ENCODE measurements around the gene CD59.
A peak's percentile ranks its signal among the peaks of the same experiment; 100 is the strongest.

CD59 gene, protein sequence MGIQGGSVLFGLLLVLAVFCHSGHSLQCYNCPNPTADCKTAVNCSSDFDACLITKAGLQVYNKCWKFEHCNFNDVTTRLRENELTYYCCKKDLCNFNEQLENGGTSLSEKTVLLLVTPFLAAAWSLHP

DNA sequence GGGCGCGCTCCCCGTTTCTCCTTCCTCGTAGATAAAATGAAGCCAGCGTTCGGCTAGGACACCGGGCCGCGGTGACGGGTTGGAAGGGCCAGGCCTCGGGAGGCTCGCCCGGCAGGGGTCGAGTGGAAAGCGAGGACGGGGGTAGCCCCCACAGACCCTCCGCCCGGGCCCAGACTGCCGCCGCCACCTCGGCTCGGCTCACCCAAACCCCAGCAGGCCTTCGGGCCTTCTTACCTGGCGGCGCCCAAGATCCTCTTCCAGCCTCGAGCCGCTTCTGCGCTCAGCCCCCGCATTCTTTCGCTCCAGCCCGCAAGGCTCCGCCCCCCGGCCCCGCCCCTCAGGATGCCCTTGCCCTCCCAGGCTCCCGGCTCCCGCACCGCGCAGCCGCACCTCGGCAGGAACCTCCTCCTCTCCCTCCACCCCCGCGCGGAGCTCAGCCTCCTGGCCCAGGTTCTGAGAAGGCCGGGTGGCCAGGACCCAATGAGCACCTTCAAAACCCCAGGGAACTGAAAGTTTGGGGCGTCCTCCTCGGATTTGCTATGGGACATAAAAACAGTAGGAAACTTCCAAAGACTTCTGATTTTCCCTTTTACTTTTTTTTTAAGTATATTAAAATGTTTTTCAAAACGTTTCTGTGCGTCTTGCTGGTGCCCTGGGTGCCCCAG lies at the start of gene CD59:
Gene CD59 (minus strand): TSS at position 276 of the 665 bp plus-strand sequence. CDS start 13,978 bp downstream, outside the sequence.
- peak within 1 kb of the TSS; percentile 61 to 83 (median 73) for H3K4me3 ChIP-seq
- peak within 1 kb of the TSS; percentile 71 to 98 (median 93) for H3K27ac ChIP-seq

DNA sequence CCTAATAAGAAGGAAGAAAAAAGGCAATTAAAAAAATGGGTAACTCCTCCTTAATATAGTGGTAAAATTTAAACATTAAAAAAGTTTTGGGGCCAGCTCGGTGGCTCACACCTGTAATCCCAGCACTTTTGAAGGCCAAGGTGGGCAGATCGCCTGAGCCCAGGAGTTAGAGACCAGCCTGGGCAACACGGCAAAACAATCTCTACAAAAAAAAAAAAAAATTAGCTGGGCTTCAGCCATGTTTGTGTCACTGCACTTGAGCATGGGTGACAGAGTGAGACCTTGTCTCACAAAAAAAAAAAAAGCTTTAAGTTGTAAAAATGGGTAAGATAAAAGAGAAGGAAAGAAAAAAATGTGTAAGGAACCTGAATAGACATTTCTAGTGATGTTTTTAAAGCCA lies 49.4 kb upstream of the CD59 start:
- Histone ChIP-seq H3K27ac (no peak overlapping the region), H3K4me3 (no peak overlapping the region)

DNA sequence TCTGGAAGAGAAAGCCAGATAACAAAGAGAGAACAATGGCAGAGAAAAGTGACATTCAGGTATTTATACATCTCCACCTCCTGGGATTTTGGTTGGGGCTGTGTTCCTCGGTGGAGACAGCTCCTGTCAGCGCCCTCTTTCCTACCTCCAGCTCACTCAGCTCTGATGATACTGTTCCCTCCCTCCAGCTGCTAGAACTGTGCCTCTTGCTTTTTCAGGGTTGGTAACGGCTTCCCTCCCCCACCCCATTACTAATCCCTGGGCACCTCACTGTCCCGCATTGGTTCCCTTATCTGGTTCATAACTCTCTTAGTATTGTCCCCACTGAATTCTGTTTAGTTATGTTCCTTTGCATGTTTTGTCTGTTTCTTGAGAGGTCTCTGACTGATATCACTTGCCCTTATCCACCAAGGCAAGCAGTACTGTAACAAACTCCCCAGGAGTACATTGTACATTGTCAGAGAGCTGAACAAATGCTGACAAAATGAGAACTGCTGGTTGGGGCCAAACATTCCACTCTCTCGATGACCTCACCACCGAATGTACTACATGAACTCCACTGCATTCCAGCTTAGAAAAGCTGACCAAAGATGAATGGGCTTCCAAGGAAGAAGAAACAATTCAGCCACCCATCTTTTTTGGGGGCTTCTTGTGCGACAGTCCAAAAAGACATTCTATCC lies 43.8 kb upstream of the CD59 start:
- H3K27ac ChIP-seq, result peak overlapping the region in 1 of 21 experiments; percentile 29

DNA sequence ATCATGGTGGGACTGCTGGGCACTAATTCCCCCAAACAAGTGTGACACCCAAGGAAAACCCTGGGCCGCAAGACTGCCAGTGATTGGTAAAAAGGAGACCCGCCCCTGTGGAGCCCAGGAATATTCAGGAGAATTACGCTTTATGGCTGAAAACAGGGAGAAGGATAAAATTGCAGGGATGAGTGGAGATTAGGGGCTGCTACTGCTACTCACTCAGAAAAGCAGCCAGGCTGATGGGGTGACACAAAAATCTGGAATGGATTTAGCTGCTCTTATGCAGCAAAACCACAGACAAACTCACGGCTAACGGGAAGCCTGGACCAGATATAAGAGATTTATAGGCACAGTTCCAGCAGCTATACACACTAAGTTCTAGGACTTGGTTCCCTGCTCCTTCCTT lies 42.5 kb upstream of the CD59 start:
- Histone ChIP-seq H3K27ac (no peak overlapping the region), H3K4me3 (no peak overlapping the region)

More for the DNA sequence above, 43.8 kb upstream of the CD59 start:
- H3K4me3 ChIP-seq, result no peak overlapping the region

DNA sequence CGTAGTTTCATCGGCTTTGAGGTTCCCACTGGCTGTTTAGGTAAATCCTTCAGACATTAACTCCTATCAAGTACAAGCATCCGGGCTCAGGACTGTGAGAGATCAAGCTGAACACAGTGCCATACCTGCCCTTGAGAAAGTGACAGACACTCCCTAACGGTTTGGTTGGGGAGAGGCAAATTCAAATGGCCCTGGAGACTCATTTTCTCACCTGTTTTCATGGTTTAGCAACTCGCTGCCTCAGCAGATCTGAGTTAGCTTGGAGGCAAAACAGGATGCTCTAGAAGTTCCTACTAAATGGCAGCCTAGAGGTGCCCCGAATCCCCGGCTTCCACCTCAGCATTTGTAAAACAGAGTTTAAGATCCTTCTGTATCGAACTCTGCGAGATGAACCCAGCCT lies 41.7 kb upstream of the CD59 start:
- Histone ChIP-seq H3K4me3 (no peak overlapping the region), H3K27ac (no peak overlapping the region)

DNA sequence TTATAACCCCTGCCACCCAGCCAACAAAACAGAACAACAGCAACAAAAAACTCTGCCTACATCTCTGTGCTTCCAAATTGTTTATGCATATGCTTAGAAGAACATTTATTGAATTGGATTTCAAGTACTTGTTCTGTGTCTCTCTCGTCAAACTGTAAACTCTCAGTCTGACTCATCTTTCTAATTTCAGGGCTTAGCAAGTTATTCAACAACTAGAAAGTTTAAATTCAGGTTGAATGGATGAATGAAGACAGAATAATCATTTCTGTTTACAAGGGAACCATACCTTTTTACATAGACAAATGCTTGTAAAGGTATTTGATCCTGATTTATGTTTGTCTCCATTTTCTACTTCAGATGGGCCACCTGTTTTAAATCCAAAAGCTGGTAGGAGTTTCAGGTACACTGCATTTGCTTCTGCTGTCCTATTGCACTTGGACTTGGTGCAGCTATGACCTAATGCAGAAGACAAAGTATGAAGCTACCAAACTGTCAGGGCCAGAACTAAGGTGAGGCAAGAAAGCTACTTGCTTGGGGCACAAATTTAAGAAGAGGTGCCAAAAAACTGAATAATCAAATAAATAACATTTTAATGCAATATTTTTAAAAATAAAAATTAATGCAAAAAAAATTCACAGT lies 39.7 kb upstream of the CD59 start:
- no peak overlapping the region for H3K4me3 ChIP-seq

DNA sequence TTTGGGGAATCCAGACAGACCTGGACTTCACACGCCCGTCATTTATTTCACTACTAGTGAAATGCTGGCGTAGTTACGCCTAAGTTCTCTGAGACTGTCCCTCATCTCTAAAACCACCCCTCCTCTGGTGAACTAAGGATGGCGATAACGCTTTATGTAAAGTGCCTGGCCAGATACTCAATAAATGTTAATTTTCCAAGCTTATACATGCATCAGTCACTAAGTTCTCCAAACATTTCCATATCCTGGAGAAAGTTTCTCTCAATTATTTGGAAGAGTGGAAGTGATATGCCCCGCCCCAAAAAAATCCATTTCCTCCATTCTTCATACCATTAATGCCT lies 39.2 kb upstream of the CD59 start:
- H3K4me3 ChIP-seq, result no peak overlapping the region

More for the DNA sequence above, 39.7 kb upstream of the CD59 start:
- H3K27ac ChIP-seq, result no peak overlapping the region

DNA sequence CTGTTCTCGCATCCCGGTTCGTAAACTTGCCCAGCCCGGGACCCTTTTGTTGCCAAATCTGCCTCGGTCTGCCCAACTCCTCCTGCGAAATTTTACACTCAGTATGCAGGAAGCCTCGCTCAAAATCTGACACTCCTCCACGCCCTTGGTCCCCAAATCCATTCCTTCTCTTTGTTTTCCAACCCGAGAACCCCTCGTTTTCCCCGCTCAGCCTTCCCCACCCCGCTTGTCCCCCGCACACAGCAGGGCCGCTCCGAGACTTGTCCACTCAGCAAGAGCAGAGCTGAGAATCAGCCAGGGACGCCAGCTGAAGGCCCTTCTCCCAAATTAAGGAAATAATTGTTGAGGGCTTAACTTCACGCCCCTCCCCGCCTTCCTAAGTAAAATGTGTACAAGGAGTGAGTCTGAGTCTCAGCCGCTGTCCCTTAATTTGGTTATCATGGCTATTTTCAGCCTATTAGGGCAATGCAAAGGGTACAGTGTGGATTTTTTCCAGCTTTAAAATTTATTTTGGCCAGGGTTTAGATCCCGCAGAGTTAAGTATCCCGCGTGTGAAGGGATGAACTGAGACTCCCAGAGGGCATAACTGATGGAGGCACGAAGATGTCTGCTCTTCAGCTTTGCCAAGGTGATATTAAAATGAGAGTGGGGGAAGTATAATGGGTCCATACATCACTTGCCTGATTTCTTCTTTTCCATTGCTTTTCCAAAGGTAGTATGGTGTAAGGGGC lies 38.7 kb upstream of the CD59 start:
- H3K27ac ChIP-seq, result peak overlapping the region in 19 of 21 experiments; percentile 54 to 92 (median 83)
- H3K4me3 ChIP-seq, result peak overlapping the region; percentile 68 to 98 (median 88)

More for the DNA sequence above, 39.2 kb upstream of the CD59 start:
- no peak overlapping the region for H3K27ac ChIP-seq

DNA sequence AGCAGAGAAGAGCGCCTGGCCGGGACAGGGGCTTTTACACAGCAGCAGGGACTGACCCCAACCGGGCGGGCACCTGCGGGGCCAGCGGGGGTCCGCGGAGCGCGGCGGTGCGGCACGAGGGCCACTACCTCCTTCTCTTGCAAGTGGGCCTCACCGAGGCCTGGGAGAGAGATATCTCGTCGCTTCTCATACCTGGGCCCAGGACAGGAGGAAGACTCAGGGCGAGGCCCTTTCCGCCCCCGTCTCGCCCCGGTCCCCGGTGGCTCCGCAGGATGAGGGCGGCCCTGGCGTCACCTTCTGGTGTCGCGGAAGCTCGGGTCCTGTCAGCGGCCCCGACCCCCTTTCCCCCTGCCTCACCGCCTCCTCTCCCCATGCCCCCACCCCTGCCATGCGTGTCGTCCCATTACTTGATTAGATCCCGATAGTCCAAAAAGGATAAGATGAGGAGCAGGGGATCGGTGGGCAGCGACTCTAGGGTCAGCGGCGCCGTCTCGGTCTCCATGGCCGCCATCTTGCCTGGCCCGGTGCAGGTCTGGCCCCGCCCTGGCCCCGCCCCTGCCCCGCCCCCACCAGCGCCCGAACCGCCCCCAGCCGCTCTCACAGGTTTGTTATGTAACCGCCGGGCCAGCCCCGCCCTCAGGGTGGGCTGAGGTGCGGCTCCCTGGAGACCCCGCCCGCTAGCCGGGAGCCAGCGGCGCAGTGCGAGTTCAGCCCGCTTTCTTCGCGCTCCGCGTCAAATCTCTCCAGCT lies 37.9 kb upstream of the CD59 start, which contains the start of gene FBXO3:
Gene FBXO3 (minus strand): TSS at position 534 of the 749 bp plus-strand sequence. CDS start 23 bp downstream, at position 511.
- peak within 1 kb of the TSS; percentile 27 to 92 (median 80) for H3K27ac ChIP-seq
- H3K4me3 ChIP-seq, result peak within 1 kb of the TSS; percentile 68 to 98 (median 88)

DNA sequence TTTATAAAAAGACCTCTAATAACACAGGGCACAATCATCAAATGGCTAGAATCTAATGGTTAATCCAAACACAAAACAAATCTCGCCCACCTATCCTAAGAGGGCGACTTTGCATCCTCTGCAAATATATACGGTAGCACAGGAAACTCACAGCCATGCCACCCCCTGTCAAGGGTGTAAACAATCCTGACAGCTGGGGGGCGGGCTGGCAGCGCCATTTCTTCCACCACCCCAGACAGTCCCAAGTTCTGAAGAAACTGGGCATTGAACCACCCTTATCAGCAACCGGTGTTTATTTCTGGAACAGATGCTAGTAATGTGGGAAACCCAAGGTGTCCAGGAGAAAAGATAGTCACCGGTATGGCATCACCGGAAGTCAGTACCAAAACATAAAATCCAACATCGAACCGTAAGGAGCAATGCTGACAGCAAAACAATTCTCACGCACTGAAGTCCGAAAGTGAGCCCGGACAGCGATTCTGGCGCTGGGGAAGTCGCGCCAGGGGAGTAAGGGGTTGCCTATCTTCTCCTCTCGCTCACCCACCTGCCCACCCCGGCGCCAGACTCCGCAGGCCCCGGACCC lies 37.3 kb upstream of the CD59 start:
- peak overlapping the region; percentile 27 to 92 (median 80) for H3K27ac ChIP-seq
- peak overlapping the region; percentile 68 to 98 (median 88) for H3K4me3 ChIP-seq

DNA sequence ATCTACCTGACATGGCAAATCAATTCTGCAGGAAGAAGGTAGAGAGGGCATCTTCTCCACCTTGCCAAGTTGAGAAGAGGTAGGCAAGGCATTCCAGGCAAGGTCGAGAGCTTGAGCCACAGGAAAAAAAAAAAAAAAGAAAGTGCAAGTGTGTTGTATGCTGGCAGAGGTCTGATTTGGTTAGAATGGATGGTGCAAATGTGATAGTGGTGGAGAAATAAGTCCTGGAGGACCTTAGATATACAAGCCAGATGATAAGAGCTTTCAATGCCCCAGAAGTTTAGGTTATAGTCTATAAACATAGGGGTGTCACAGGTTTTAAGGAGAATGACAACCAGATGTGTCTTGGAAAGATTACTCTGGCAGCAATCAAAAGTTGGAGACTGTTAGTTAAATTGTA lies 36.6 kb upstream of the CD59 start:
- Histone ChIP-seq H3K4me3 (peak overlapping the region in 2 of 7 experiments; percentile 88 to 97), H3K27ac (peak overlapping the region in 1 of 21 experiments; percentile 89)

DNA sequence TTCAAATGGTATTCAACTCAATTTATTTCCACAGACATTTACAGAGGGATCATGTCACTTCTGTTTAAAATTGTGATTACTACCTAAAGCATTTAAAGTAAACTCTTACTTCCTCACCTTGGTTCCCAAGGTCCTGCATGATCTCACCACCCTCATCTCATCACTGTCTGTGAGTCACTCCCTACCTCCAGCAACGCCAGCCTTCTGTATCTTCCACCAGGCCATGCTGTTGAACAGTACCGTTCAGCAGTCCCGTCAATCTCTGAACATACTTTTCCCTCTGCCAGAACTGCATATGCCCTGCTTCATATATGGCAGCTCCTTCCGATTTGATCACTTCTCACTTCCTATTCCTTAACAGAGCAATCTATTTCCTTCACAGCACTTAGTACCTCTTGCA lies 36.1 kb upstream of the CD59 start:
- no peak overlapping the region for H3K27ac ChIP-seq
- H3K4me3 ChIP-seq, result no peak overlapping the region

DNA sequence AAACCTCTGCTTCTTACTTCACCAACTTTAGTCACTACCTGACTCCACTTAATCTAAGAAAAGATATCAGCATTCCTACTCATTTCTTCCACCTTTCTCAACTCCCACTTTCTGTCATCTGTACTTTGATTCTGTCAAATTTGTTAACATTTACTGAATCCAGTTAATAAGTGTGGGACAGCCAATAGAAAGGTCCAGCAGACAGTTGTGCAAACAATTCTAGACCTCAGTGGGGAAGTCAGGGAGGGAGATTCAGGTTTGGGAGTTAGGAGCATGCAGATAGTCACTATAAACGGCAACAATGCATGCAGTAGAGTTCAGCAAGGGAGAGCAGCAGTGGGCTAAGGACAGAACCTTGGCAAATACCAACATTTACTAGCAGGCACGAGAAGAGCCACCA lies 34.0 kb upstream of the CD59 start:
- no peak overlapping the region for H3K4me3 ChIP-seq
- H3K27ac ChIP-seq, result peak overlapping the region in 1 of 21 experiments; percentile 44

DNA sequence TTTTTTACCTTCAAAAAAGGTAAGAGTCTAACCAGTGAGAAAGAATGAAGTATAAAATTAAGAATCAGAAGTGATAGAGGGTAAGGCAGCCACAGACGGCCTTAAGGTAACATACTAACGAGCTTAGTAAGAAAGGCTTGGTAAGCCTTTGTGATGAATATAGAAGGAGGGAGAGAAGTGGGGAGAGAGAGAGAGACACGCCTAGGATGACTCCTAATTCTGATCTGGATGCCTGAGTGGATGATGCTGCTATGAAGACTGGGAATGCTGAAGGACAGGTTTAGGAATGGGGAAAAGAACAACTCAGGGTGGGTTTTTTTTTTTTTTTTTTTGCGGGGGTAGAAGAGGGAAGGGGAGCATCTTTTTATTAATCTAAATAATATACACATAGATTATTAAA lies 33.3 kb upstream of the CD59 start:
- no peak overlapping the region for H3K4me3 ChIP-seq
- H3K27ac ChIP-seq, result peak overlapping the region in 1 of 21 experiments; percentile 44

DNA sequence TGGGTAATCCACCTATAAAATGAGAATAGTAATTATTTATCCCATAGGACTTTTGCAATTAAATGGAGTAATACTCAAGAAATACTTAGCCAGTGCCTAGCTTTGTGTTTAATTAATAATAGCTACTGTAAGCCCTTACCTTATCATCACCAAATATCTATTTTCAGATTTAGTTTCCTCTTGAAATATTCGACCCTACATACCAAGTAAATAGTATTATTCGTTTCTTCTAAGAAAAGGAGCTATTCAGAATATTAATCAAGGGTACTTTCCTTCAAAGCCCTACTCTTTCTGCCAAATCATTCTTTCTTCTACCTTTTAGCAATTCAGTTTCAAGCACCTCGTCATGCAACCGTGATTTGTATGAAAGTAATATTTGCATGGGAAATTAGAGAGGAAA lies 31.4 kb upstream of the CD59 start:
- Histone ChIP-seq H3K27ac (no peak overlapping the region), H3K4me3 (no peak overlapping the region)

DNA sequence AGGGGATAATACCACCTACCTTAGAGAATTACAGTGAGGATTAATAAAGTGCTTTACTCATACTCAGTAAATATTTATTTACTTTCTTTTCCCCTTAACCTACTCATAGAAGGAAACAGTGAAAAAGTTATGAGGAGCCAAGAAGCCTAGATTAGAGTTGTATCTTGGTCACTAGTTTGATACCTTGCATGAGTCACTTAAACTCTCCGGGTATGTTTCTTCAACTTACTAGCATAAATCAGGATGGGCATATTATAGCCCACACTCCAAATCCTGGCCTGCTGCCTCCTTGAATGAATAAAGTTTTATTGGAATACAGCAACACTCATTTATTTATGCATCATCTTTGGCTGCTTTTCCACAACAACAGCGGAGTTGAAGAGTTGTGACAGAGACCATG lies 29.9 kb upstream of the CD59 start:
- Histone ChIP-seq H3K27ac (no peak overlapping the region), H3K4me3 (no peak overlapping the region)

DNA sequence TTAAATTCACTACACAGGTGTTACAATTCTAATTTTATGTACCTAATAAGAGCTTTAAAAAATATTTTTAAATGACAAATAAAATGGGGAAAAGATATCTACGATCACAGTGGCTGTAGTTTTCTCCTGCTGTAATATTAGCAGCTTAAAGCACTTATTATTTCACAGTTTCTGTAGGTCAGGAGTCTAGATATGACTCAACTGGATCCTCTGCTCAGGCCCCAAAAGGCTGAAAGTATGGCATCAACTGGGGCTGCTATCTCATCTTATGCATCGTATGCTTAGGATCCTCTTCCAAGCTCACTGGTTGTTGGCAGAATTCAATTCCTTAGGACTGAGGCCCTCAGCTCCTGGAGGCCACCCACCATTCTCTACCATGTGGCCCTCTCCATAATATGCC lies 25.2 kb upstream of the CD59 start:
- Histone ChIP-seq H3K27ac (no peak overlapping the region), H3K4me3 (no peak overlapping the region)

DNA sequence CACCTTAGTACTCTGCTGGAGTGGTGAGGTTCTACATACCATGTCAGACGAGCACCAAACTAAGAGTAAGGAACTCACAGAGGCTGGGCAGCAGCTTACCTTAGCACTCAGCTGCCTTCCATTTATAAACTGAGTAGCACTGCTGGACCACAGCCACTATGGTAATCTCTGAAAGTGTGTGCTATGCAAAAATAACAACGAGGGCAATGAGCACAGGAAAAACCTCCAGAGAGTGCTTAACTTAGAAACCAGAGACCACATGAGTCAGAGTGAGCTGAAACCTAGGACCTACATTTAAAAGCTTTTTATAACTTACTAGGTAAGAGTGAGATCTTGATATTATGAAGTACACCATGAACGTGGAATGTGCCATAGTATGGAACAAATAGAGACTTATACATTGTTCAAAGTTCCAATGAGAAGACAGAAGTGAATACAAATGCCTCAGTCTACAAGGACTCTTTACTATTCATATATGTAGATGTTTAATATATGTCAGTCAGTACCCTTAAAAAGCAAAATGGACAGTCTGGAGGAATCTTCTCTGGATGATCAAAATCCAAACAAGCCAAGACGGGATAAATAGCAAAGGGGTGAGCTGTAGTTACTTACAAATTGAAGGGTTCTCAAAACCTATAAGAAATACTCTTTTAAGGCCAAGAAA lies 17.2 kb upstream of the CD59 start:
- Histone ChIP-seq H3K27ac (peak overlapping the region in 1 of 21 experiments; percentile 17), H3K4me3 (no peak overlapping the region)

Measured in skin epidermis (tissue), 12 donors.